Measurements from ENCODE around the gene PHLDA2.
"Not testable (repeated sequence)": the region's sequence is repeated elsewhere in the genome, so short reads cannot be mapped to it uniquely, and the experiment has no call there.

PHLDA2 gene

GRCh38 chr11:2940921-2941821 lies 12.0 kb upstream of the PHLDA2 start:
- TF ChIP-seq CTCF (IDR thresholded peaks at IDR 0.05; ENCODE audit: insufficient read depth, low read depth, low read length, missing control alignments) = no peak
- H3K4me3 ChIP-seq (ENCODE audit: low read depth, low read length) = no peak overlapping the region
- DNase-seq (ENCODE audit: low read depth) = no peak

- no peak for DNase-seq (ENCODE audit: low read depth)
Observed at GRCh38 chr11:2940147-2940920, 11.1 kb upstream of the PHLDA2 start.

GRCh38 chr11:2938458-2939418 lies 9.5 kb upstream of the PHLDA2 start:
- DNase-seq (ENCODE audit: low read depth); H3K4me3 ChIP-seq (ENCODE audit: low read depth, low read length): not testable (repeated sequence)

More at GRCh38 chr11:2940147-2940920, 11.1 kb upstream of the PHLDA2 start:
- no peak for TF ChIP-seq CTCF (IDR thresholded peaks at IDR 0.05; ENCODE audit: insufficient read depth, low read depth, low read length, missing control alignments)
- H3K4me3 ChIP-seq (ENCODE audit: low read depth, low read length) = no peak overlapping the region

GRCh38 chr11:2937641-2938457 lies 8.6 kb upstream of the PHLDA2 start:
- not testable (repeated sequence) for H3K4me3 ChIP-seq (ENCODE audit: low read depth, low read length); DNase-seq (ENCODE audit: low read depth)

GRCh38 chr11:2934611-2935239 lies 5.5 kb upstream of the PHLDA2 start:
- TF ChIP-seq CTCF (IDR thresholded peaks at IDR 0.05; ENCODE audit: insufficient read depth, low read depth, low read length, missing control alignments) = no peak
- no peak for DNase-seq (ENCODE audit: low read depth)
- H3K4me3 ChIP-seq (ENCODE audit: low read depth, low read length) = no peak overlapping the region

GRCh38 chr11:2934021-2934550 lies 4.9 kb upstream of the PHLDA2 start:
- H3K4me3 ChIP-seq (ENCODE audit: low read depth, low read length) = no peak overlapping the region
- DNase-seq (ENCODE audit: low read depth) = no peak
- no peak for TF ChIP-seq CTCF (IDR thresholded peaks at IDR 0.05; ENCODE audit: insufficient read depth, low read depth, low read length, missing control alignments)
